GM04504 (cell line): ENCODE measurements around the gene PIK3IP1.
"Not testable (repeated sequence)": the region's sequence is repeated elsewhere in the genome, so short reads cannot be mapped to it uniquely, and the experiment has no call there.

Experiments used
- DNase-seq: peaks from one replicate; pipeline ENCODE4 v3.0.0-alpha.2; 2012; ENCODE audit warnings: low read depth

PIK3IP1 gene, protein sequence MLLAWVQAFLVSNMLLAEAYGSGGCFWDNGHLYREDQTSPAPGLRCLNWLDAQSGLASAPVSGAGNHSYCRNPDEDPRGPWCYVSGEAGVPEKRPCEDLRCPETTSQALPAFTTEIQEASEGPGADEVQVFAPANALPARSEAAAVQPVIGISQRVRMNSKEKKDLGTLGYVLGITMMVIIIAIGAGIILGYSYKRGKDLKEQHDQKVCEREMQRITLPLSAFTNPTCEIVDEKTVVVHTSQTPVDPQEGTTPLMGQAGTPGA

DNA sequence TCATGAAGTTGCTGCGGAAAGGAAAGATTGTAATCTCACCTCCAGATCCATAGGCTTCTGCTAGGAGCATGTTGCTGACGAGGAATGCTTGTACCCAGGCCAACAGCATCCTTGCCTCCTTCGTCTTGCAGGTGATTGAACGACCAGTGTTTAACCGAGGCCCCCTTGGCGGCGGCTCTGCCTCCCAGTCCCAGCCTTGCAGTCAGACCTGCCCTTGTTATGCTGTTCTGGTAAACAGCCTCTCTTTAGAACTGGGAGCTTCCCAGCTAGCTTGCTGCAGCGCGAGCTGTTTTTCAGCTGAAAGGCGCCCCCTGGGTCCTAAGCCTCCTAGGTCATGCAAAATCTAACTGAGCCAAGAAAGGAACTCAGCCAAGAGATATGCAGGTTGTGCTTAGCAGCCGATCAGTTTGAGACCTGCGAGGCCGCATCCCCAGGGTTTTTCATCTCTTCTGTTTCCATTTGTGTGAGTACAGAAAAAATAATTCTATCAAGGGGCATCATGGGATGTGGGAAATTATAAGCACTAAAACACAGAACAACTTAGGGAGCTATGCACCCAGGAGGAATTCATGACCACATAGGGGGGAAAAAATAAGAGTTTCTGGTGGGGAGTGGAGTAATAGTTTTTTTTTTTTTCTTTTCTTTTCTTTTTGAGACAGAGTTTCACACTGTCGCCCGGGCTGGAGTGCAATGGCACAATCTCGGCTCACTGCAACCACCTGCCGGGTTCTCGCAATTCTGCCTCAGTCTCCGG lies at the start of gene PIK3IP1:
PIK3IP1 (minus strand) TSS at position 253 of the 754 bp plus-strand sequence; CDS start at position 109, 144 bp downstream.
- DNase-seq: peak; percentile 67

DNA sequence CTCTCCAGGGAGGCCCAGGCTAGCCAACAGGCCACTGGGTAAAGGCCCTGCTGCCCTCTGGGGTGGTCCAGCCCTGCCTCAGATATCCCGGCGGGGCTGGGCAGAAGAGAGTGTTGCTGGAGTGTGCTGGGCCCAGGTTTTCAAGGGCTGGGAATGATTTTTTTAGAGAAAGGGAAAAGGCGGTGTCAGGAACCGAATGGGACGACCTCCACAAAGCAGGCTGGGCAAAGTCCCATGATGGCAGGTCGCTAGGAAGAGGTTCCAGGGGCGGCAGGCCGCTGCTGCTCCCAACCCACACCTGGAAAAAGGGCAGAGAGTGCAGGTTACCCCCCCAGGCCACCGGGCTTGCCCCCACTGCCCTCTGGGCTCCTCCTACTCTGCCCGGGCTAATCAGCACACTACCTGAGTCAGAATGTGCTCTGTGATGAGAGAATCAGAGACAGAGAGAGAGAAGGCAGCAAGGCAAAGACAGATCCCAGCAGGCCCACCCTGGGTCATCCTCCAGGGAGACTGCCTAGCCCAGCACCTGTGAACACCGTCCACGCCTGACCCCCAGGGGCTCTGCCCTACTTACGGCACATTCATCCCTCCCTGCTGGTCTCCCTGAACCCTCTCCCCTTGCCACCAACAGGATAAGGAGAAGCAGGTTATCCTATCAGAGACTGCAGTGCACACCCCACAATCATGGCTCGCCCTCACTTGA lies 49.2 kb upstream of the PIK3IP1 start:
- DNase-seq: no peak

DNA sequence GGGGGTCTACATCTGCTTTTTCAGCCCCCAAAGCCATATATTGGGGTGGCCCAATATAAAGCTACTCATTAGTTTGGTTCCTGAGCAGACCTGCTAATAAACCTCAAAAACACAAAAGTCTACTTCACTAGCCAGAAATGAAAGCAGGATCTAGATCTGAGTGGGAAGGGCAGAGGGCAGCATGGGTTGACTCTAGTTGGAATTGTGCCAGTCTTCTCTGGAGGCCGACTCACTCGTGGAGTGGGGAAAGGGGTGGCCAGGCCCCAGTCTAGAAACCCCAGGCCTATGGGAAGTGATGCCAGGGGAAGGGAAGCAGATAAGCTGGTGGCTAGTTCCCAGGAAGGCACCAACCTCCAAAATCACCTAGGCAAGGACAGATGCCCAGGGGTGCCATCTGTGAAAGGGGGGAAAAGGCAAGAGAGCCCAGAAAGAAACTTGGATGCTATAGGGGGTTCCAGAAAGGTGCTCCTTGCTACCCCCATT lies 48.5 kb upstream of the PIK3IP1 start:
- DNase-seq: no peak

DNA sequence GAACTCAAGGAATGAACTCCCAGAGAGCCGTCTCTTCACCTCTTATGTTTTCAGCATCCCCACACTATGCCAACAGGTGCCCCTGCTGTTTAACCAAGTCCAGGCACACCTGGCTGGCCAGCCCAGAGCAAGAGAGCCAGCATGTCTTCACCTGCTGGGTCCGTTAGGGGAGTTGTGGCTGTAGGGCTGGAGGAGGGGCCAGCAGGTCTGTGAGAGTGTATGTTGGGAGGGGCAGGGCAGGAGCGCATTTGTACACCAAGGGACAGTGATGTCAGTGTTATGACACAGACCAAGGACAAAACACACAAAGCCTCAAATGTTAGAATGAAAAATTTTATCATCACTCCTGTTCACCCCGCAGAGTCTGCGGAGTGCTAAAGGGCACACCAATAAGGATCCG lies 48.1 kb upstream of the PIK3IP1 start:
- no peak for DNase-seq

DNA sequence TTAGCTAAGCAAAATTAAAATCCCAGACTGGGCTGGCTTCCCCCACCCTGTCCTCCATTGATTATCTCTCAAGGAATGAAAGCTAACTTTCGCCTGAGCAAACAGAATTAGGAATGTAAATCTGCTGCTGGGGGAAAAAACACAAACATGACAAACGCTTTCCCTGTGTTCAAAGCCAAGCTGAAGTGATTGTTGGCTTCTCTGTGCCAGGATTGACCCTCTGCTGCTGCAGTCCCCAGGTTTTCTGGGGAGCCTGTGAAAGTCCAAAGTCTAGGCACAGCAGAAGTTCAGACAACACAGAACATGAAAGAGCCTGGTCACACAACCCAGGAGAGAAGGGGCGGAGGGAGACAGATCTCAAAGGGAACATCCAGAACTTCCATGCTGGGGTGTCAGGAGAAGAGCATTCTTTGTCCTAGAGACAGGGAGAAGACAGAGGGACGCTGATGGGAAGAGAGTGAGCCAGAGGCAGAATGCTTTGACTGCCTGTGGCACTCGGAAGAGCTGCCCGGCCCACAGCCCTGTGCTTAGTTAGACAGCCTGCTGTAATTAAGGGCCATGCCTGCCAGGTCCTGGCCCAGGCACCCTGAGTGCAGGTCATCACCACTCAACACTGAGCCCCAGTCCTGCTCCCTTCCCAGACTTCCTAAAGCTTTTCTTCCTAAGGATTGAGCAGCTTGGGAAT lies 47.0 kb upstream of the PIK3IP1 start:
- DNase-seq: no peak

DNA sequence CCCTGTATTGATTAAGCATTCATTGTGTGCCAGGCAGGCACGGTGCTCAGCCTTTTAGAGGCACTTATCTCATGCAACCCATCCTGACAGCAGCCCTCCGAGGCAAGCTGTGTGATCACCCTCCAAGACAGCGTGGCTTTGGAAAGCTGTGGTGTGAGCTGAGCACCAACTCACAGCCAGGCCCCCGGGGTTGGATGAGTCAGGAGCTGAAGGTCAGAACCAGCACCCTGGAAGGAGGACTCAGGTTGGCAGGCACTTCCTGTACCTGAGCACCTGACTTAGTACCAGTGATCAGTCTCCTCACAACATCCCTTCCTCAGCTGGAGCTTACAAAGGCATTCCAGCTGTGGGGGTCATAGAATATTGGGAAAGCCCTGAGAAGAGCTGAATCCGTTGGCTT lies 44.9 kb upstream of the PIK3IP1 start:
- DNase-seq: no peak

DNA sequence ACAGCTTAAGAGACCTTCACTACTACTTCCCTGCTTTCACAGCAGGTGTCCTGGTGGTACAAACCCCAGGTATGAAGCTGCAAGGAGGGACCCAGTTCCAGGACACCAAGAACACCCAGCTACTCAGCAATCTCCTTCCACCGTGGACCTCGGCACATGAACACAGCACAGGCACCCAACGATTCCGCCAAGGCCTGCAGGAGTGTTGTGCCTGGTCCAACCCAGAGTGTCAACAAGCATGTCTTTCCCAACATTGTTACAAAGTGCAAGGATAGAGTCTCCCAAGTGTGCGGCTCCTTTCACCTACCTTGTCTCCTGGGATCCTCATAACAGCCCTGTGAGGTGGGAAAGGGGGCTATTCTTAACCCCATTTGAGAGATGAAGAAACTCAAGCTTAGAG lies 42.0 kb upstream of the PIK3IP1 start:
- DNase-seq: no peak

DNA sequence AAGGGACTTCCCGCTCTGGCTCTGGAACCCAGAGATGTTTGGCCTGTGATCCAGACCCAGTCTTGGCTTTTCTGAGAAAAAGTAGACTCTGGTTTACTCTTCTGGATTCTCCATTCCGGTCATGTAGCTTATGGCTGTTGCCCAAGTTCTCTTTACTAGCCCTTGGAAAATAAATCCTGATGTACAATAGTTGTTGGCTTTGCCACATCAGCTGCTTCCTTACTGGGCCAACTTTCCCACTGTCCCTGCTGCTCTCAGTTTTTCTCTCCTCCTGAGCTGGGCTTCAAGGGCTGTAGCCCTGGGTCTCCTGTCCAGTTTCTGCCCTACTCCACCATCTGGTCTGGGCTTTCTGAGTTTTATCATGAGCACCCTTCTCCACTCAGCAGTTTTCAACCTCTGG lies 41.4 kb upstream of the PIK3IP1 start:
- no peak for DNase-seq

DNA sequence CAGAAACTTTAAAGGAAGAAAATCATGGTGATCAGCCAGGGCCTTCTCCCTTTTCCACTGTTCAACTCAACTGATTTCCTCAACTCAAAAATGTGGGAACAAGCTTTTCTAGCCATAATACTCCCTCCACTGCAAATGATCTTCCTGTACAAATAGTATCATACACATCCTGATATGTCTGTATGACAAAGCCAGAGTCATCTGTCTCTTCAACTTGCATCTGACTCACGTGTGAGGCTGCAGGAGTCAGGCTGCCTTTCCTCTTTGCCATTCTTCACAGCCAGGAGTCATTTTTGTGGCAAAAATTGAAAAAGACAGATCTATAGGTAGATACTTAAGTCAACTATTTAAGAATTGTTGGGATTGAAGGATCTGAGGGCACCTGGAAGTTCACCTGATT lies 40.6 kb upstream of the PIK3IP1 start:
- DNase-seq: no peak

DNA sequence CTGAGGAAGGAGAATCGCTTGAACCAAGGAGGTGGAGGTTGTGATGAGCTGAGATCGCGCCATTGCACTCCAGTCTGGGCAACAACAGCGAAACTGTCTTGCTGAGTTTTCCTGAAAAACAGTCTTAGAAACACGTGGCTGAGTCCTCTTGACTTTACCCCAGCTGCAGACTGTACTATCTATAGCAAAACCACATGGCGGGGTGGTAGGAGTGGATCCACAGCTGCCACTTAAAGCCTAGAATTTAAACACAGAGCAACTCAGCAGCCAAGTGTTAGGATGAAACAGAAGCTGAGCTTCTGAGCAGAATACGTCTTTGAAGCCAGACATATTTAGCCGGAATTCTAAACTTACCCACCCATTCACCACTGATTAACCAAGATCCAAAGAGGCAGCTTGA lies 39.7 kb upstream of the PIK3IP1 start:
- DNase-seq: no peak

DNA sequence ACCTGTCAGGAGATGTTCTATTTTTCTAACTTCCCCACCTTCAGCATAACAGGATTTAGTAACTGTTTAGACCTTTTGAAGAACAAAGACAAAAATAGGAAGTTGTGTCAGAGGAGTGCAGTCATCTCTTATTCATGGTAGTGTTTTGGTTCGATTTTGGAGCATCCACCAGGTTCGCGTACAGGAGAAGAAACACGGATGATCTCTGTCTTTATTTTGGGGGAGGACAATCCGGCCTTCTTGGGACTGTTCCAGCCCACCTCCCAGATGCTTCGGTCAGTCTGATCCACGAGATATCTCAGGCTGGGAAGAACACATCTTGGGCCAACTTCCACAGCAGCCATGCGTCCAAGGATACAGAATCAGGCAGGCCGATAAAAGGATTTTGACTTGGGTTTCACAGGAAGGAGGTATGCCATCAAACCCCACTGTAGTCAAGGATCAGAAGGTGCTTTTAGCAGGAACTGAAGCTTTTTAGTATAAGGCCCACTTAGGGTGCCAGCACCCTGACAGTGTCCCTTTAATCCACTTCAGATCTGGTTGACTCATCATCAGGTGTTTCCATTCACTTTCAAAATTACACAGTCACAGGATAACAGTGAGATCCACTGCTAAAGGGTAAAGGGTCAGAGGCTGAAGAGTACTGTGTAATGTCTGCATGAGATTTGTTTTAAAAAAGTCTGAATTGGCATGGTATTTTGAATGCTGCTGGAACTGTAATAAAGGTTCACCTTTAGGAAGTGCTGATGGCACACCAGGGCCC lies 37.3 kb upstream of the PIK3IP1 start:
- no peak for DNase-seq

DNA sequence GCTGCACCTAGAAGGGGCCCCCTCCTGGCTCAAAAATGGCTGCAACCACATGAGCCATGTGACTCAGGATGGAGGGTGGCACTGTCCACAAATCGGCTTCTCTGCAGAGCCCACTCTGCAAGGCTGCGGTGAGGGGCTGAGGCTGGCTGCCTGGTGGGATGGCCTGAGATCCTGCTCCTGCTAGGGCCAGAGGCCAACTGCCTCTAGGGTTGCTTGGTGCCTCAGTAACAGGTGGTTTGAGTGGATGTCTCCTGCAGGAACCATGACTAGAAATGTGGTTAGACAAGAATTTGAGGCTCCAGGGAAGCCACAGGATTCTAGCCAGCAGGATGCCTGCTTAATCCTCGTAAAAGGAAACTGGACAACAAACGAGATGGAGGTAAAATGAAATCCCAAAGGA lies 36.7 kb upstream of the PIK3IP1 start:
- DNase-seq: no peak

DNA sequence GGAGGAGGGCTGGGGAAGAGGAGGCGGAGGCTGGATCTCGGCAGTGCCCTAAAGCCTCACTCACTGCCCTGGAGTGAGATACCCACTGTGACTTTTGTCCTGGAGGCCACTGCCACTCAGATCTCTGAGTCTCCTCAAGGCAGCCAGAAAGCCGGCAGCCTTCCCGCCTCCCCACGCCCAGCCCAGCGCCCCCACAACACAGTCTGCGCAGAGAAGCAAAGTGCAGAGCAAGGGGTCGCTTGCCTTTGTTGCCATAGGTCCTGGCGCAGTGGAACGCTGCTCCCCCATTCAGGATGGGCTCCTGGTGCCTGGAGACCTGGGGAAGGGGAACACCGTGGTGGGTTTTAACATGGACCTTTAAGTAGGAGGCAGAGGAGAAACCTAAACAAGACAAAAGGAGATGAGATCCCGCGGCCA lies 36.3 kb upstream of the PIK3IP1 start:
- DNase-seq: no peak

DNA sequence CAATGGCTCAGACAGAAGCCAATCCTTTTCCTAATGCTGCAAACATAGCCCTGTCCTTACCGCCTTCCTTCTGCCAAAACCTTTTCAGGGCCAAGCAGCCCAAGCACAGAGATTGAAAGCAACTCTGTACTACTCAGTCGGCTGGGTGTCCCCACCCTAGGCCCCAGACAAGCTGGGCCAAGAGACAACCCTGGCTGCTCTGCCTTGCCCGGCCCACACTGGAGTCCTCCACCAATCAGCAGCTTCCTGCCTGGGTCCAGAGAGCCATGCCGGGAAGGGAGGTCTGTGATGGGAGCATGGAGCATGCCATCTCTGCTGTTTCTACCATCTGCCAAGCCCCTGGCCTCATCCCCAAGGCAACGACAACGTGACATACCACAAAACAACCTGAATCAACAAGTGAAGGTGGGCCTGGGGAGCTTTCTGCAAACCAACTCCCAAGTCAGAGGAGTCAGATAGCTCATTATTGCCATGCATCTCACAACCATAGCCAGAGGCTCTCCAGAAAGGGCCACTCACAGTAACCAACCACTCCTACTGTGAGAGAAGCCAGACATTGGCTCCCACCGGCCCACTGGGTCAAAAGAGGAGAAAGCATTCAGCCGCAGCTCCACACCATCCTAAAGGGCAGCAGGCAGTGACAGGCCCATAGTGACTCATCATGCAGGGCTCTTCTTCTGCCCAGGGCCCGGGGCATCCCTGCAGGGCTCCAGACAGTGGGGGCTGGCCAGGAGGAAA lies 35.7 kb upstream of the PIK3IP1 start:
- DNase-seq: no peak

DNA sequence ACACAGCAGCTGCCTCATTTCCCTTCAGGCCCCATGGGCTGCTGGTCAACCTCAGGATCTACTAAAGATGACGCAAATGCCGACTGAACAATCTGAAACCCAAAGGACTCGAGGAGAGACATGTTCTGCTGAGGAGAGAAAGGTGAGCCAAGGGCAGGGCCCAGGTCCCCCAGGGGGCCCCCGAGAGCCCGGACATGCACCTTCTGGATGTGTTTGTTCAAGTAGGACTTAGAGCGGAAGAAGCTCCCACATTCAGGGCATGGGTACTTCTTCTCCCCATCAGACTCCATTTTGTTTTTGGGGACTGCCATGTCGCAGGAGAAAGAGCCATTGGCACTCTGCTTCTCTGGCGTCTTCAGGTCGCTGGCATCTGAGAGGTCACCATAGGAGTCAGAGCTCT lies 34.6 kb upstream of the PIK3IP1 start:
- no peak for DNase-seq

DNA sequence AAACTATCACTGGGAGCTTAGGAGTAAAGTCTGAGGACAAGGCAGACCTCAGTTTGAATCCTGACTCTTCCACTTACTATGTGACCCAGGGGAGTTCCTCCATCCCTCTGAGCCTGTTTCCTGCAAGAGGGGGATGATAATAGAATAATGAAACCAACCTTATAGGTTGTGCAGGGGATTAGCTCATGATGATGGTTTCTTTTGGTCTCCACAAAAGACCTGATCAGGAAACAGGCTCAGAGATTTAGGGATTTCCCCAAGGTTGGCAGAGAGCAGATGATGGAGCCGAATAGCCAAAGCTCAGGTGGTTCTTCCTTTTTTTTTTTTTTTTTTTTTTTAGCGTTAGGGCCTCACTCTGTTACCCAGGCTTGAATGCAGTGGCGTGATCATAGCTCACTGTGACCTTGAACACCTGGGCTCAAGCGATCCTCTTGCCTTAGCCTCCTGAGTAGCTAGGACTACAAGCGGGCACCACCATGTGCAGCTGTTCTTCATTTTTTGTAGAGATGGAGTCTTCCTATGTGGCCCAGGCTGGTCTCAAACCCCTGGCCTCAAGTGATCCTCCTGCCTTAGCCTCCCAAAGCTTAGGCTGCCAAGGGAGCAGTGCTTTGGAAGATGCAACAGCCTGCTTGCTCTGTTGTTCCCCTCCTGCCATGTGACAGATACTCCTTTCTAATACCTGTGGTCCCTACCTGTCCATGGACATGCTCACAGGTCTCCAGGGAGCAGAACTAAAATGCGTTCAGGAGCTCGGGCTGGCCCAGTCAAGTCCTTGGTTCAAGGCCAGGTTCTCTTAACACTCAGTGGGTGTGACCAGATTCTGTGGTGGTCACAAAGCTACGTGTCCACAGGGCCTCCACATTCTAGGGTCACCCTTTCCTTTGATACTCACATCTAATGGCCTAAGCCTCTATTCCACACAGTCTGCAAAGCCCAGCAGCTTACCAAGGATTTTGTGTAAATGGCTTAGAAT lies 31.6 kb upstream of the PIK3IP1 start:
- DNase-seq: no peak

DNA sequence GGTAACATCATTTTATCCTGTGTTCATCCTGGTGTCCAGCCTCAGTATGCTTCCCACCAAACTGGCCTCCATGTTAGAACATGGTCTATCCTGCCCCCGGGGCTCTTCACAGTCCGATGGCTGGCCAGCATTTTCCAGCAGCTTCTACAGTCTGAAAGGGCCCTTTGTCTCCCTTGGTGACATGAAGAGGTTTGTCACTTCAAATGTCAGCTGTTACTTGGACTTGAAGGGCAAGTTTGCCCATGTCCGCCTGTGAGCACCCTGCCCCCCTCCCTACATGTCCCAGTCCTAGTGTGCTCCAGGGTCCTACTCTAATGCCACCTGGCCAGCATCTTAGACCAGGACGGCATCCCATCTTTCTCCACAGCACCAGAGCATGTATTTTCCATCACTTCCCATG lies 29.1 kb upstream of the PIK3IP1 start:
- DNase-seq: no peak

DNA sequence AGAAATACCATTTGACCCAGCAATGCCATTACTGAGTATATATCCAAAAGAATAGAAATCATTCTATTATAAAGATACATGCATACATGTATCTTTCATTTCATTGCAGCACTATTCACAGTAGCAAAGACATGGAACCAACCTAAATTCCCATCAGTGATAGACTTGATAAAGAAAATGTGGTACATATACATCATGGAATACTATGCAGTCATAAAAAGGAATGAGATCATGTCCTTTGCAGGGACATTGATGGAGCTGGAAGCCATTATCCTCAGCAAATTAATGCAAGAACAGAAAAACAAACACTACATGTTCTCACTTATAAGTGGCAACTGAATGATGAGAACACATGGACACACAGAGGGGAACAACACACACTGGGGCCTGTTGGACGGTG lies 21.9 kb upstream of the PIK3IP1 start:
- DNase-seq: not testable (repeated sequence)

DNA sequence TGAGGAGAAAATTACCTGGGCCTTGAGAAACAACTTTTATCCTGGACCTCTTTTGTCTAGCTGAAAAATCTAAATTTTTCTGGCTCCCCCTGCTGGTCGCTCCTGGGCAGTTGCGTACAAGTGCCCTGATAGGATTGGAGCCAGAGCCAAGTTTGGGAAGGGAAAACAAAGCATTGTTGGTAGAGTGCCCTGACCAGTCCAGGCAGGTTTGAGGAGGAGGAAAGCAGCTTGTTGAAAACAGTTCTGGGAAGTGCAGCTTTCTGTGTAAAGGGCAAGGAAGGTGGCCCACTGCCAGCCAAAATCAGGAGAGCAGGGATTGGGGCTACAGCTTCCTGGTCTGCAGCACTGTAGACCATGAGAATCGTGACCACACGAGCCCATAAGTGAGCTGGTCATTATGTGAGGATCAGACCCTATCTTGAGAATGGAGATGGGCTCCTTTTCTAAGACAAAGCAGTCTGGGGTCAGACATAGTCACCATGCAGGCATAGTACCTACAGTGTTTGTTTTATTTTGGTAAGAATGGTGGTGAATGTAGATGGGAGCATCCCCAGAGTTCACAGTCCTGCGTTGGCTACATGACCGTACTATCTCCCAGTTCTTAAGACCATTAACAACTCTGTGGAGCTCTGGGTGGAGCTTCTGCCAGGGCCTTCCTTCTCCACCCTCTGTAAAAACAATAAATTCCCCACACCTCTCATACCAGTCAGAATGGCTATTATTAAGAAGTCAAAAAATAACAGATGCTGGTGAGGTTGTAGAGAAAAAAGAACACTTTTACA lies 21.3 kb upstream of the PIK3IP1 start:
- peak; percentile 40 for DNase-seq
